HepG2 (cell line): ENCODE data around the gene RSPH4A. TPM values are rescaled to one million over a fixed set of nuclear protein-coding genes. Genes with fewer than 3 reads are reported as not detected.

ENCODE experiments used
- ARID4A ChIP-seq: sonication (generic); formaldehyde crosslinking; IDR thresholded peaks from 2 replicates; pipeline ENCODE4 v1.5.0; 2020; ENCODE audit warnings: mild to moderate bottlenecking, missing genetic modification reagents, borderline replicate concordance
- ATF3 ChIP-seq: sonication (generic); formaldehyde crosslinking; IDR thresholded peaks from 2 replicates; pipeline ENCODE4 v1.4.0; 2020; ENCODE audit warnings: missing genetic modification reagents
- BRF2 ChIP-seq: sonication (generic); formaldehyde crosslinking; IDR thresholded peaks from 2 replicates; pipeline ENCODE4 v1.8.1; 2022; ENCODE audit warnings: mild to moderate bottlenecking, missing genetic modification reagents
- CCAR2 ChIP-seq: fragments of 200-400 bp; formaldehyde crosslinking; optimal IDR thresholded peaks from 2 replicates; pipeline ENCODE3; 2018; ENCODE audit warnings: low read depth, mild to moderate bottlenecking, low read length, moderate library complexity
- DPF2 ChIP-seq: sonication (generic); formaldehyde crosslinking; IDR thresholded peaks from 2 replicates; pipeline ENCODE4 v1.4.0; 2020; ENCODE audit warnings: mild to moderate bottlenecking, low read depth, missing genetic modification reagents, borderline replicate concordance
- E2F5 ChIP-seq: sonication (generic); formaldehyde crosslinking; conservative IDR thresholded peaks from 2 replicates; pipeline ENCODE4 v1.4.0; 2020; ENCODE audit warnings: missing genetic modification reagents
- FOXO1 ChIP-seq: sonication (generic); formaldehyde crosslinking; IDR thresholded peaks from 2 replicates; pipeline ENCODE4 v1.4.0; 2020; ENCODE audit warnings: missing genetic modification reagents
- GLMP ChIP-seq: sonication (generic); formaldehyde crosslinking; IDR thresholded peaks from 2 replicates; pipeline ENCODE4 v1.9.0; 2021; ENCODE audit warnings: missing genetic modification reagents, mild to moderate bottlenecking, borderline replicate concordance
- HOXA7 ChIP-seq: sonication (generic); formaldehyde crosslinking; IDR thresholded peaks from 2 replicates; pipeline ENCODE4 v1.8.1; 2022; ENCODE audit warnings: mild to moderate bottlenecking, missing genetic modification reagents, moderate library complexity
- IRX3 ChIP-seq: sonication (generic); formaldehyde crosslinking; IDR thresholded peaks from 2 replicates; pipeline ENCODE4 v1.8.1; 2023; ENCODE audit warnings: mild to moderate bottlenecking, low read depth, missing genetic modification reagents, borderline replicate concordance
- KMT2A ChIP-seq: sonication (generic); formaldehyde crosslinking; IDR thresholded peaks from 2 replicates; pipeline ENCODE4 v1.4.0; 2020; ENCODE audit warnings: missing genetic modification reagents
- MTF1 ChIP-seq: sonication (generic); formaldehyde crosslinking; IDR thresholded peaks from 2 replicates; pipeline ENCODE4 v1.5.0; 2020; ENCODE audit warnings: missing genetic modification reagents
- PAWR ChIP-seq: sonication (generic); formaldehyde crosslinking; IDR thresholded peaks from 2 replicates; pipeline ENCODE4 v1.4.0; 2020; ENCODE audit warnings: missing genetic modification reagents, mild to moderate bottlenecking, borderline replicate concordance
- RBFOX2 ChIP-seq: fragments of 200-400 bp; formaldehyde crosslinking; IDR thresholded peaks from 2 replicates; pipeline ENCODE4 v1.6.1; 2017; ENCODE audit warnings: low read depth, mild to moderate bottlenecking, low read length
- REXO4 ChIP-seq: sonication (generic); formaldehyde crosslinking; IDR thresholded peaks from 2 replicates; pipeline ENCODE4 v1.8.0; 2022; ENCODE audit warnings: missing genetic modification reagents, mild to moderate bottlenecking, borderline replicate concordance
- SALL2 ChIP-seq: sonication (generic); formaldehyde crosslinking; IDR thresholded peaks from 2 replicates; pipeline ENCODE4 v1.8.1; 2023; ENCODE audit warnings: mild to moderate bottlenecking, missing genetic modification reagents, inconsistent platforms
- SMARCE1 ChIP-seq: fragments of 450-650 bp; IDR thresholded peaks from 2 replicates; pipeline ENCODE4 v1.6.1; 2017; ENCODE audit warnings: borderline replicate concordance
- SMC3 ChIP-seq: IDR thresholded peaks from 2 replicates; pipeline ENCODE4 v1.6.1; 2011; ENCODE audit warnings: low read length, improper control_type of control experiment
- SRF ChIP-seq: IDR thresholded peaks from 2 replicates; pipeline ENCODE4 v1.6.1; 2011; ENCODE audit warnings: mild to moderate bottlenecking, low read depth, low read length, moderate library complexity
- TARDBP ChIP-seq: sonication (generic); formaldehyde crosslinking; IDR thresholded peaks from 2 replicates; pipeline ENCODE4 v1.8.0; 2022; ENCODE audit warnings: mild to moderate bottlenecking, missing genetic modification reagents
- ZKSCAN5 ChIP-seq: sonication (generic); formaldehyde crosslinking; IDR thresholded peaks from 2 replicates; pipeline ENCODE4 v1.5.1; 2020; ENCODE audit warnings: mild to moderate bottlenecking, missing genetic modification reagents
- ZNF354B ChIP-seq: sonication (generic); formaldehyde crosslinking; IDR thresholded peaks from 2 replicates; pipeline ENCODE4 v1.8.0; 2022; ENCODE audit warnings: mild to moderate bottlenecking, missing genetic modification reagents
- ZNF549 ChIP-seq: sonication (generic); formaldehyde crosslinking; IDR thresholded peaks from 2 replicates; pipeline ENCODE4 v1.5.0; 2020; ENCODE audit warnings: missing genetic modification reagents
- polyA plus RNA-seq, 8 experiments: library from polyadenylated mRNA; depleted of rRNA in 3 of 8; stranded (reverse) in 7 of 8; unstranded in 1 of 8; fragments of >200 nt; fragmentation: Illumina TruSeq in 4 of 8; extraction: Trizol in 4 of 8; gene quantifications; 2 replicates each; pipeline versions ENCODE4 v1.2.1 to v1.2.3, GENCODE V29; 2011 to 2016; ENCODE audit warnings: low read depth in 4 of 8, missing spikeins in 1 of 8, mixed read lengths in 1 of 8; ENCODE audit not compliant: insufficient read depth in 1 of 8
- total RNA-seq, 5 experiments: library from RNA; depleted of rRNA; stranded (reverse); fragments of >200 nt; fragmentation: Illumina TruSeq; extraction: Trizol; gene quantifications; 2 replicates each; pipeline ENCODE4 v1.2.3, GENCODE V29; 2016; ENCODE audit warnings: low read depth in 1 of 5

The RSPH4A gene
- total and polyA plus RNA-seq, 2 of the 13 experiments (the other 11 are each of a cell fraction or from before 2014, with no cell fraction given), result 0.24 to 0.40 TPM

GRCh38 chr6:116631379-116631990 lies 15.2 kb downstream of the RSPH4A start (continued):
- no peak for TF ChIP-seq E2F5
- peak; percentile 54; the same call in 1 of the 2 replicates for TF ChIP-seq KMT2A (CRISPR knock-in tag)
- TF ChIP-seq DPF2, result peak; percentile 98
- peak; percentile 87 for TF ChIP-seq CCAR2
- peak; percentile 98 for TF ChIP-seq TARDBP (CRISPR knock-in tag)
- TF ChIP-seq ARID4A (CRISPR knock-in tag), result peak; percentile 81; the same call in 1 of the 2 replicates
- TF ChIP-seq PAWR (CRISPR knock-in tag), result no peak
- no peak; the same call in 1 of the 2 replicates for TF ChIP-seq SMC3
- no peak for TF ChIP-seq SMARCE1
- TF ChIP-seq ZNF549, result no peak
- TF ChIP-seq ZNF354B, result no peak
- no peak for TF ChIP-seq HOXA7 (CRISPR knock-in tag)
- no peak for TF ChIP-seq REXO4 (CRISPR knock-in tag)
- TF ChIP-seq ZKSCAN5 (CRISPR knock-in tag), result no peak
- peak; percentile 85; the same call in 1 of the 2 replicates for TF ChIP-seq SALL2 (CRISPR knock-in tag)
- no peak for TF ChIP-seq SRF
- TF ChIP-seq FOXO1 (CRISPR knock-in tag), result peak; percentile 94
- TF ChIP-seq GLMP (CRISPR knock-in tag), result no peak
- TF ChIP-seq RBFOX2, result no peak
- TF ChIP-seq ATF3 (CRISPR knock-in tag), result peak; percentile 29; the same call in 1 of the 2 replicates
- no peak for TF ChIP-seq IRX3
- TF ChIP-seq MTF1 (CRISPR knock-in tag), result no peak
- TF ChIP-seq BRF2 (CRISPR knock-in tag), result peak; percentile 80
